HUES64 (cell line): ENCODE data around the gene NUP210L.
"Not testable (repeated sequence)": the region's sequence is repeated elsewhere in the genome, so short reads cannot be mapped to it uniquely, and the experiment has no call there.

Experiments used
- H3K27ac ChIP-seq: 2 replicates; pipeline ENCODE4 v1.7.0; 2013; ENCODE audit warnings: low read depth, low read length, inconsistent platforms
- H3K27me3 ChIP-seq: 2 replicates; pipeline ENCODE4 v1.6.1; 2013; ENCODE audit warnings: mild to moderate bottlenecking, low read length; ENCODE audit not compliant: insufficient read depth
- H3K36me3 ChIP-seq: 2 replicates; pipeline ENCODE4 v1.6.1; 2013; ENCODE audit warnings: mild to moderate bottlenecking, low read length; ENCODE audit not compliant: insufficient read depth
- H3K4me1 ChIP-seq: 2 replicates; pipeline ENCODE4 v1.6.1; 2013; ENCODE audit warnings: mild to moderate bottlenecking, low read length, moderate library complexity; ENCODE audit not compliant: insufficient read depth
- H3K4me3 ChIP-seq: 2 replicates; pipeline ENCODE4 v1.5.1; 2013; ENCODE audit warnings: mild to moderate bottlenecking, low read length, moderate library complexity
- H3K9ac ChIP-seq: 2 replicates; pipeline ENCODE4 v1.6.1; 2013; ENCODE audit warnings: mild to moderate bottlenecking, low read depth, low read length
- H3K9me3 ChIP-seq: 2 replicates; pipeline ENCODE4 v1.6.1; 2013; ENCODE audit warnings: low read depth, low read length; ENCODE audit not compliant: insufficient read depth
- WGBS: fragments of 150-250, 120-280 bp; methylation state at CpG from one replicate; pipeline ENCODE4 v1.1.7; 2013; ENCODE audit warnings: missing lambda C conversion rate; 5-methylcytosine and 5-hydroxymethylcytosine counted together

The NUP210L gene

GRCh38 chr1:154167461-154167860, 12.6 kb upstream of the NUP210L start:
- H3K9me3 ChIP-seq: no peaks in the 10 kb centered on the region
- peaks cover 98% of the 10 kb centered on the region for H3K36me3 ChIP-seq
- H3K9ac ChIP-seq: no peak overlapping the region
- H3K27me3 ChIP-seq: no peaks in the 10 kb centered on the region
- H3K4me1 ChIP-seq: no peaks in the 10 kb centered on the region
- no peak overlapping the region for H3K27ac ChIP-seq
- H3K4me3 ChIP-seq: no peak overlapping the region

- H3K27ac ChIP-seq: no peak overlapping the region
- H3K36me3 ChIP-seq: peaks cover 98% of the 10 kb centered on the region
- H3K4me1 ChIP-seq: no peaks in the 10 kb centered on the region
- no peak overlapping the region for H3K4me3 ChIP-seq
- no peaks in the 10 kb centered on the region for H3K27me3 ChIP-seq
- H3K9me3 ChIP-seq: no peaks in the 10 kb centered on the region
- 95% methylated on average over 1 of the region's 1 CpG for WGBS
- no peak overlapping the region for H3K9ac ChIP-seq
These were observed 11.3 kb upstream of the NUP210L start for GRCh38 chr1:154166207-154166606.

GRCh38 chr1:154159554-154159953, 4.7 kb upstream of the NUP210L start:
- Histone ChIP-seq H3K4me1 (peaks cover 13% of the 10 kb centered on the region), H3K36me3 (peaks cover 93% of the 10 kb centered on the region), H3K27ac (no peak overlapping the region)

GRCh38 chr1:154158307-154159125, 3.6 kb upstream of the NUP210L start:
- peaks cover 3% of the 10 kb centered on the region; the same call in 1 of the 2 replicates for H3K9me3 ChIP-seq
- no peak overlapping the region for H3K4me3 ChIP-seq
- peaks cover 83% of the 10 kb centered on the region for H3K36me3 ChIP-seq
- no peak overlapping the region for H3K27ac ChIP-seq
- H3K27me3 ChIP-seq: no peaks in the 10 kb centered on the region
- WGBS: 90% methylated on average over 8 of the region's 8 CpGs
- H3K9ac ChIP-seq: no peak overlapping the region
- peaks cover 15% of the 10 kb centered on the region for H3K4me1 ChIP-seq

More at GRCh38 chr1:154159554-154159953, 4.7 kb upstream of the NUP210L start:
- H3K4me3 ChIP-seq: no peak overlapping the region
- H3K9me3 ChIP-seq: peaks cover 3% of the 10 kb centered on the region; the same call in 1 of the 2 replicates
- no peak overlapping the region for H3K9ac ChIP-seq
- H3K27me3 ChIP-seq: no peaks in the 10 kb centered on the region

- Histone ChIP-seq H3K4me1 (peaks cover 15% of the 10 kb centered on the region), H3K27me3 (no peaks in the 10 kb centered on the region), H3K36me3 (peaks cover 75% of the 10 kb centered on the region), H3K9me3 (peaks cover 3% of the 10 kb centered on the region; the same call in 1 of the 2 replicates), H3K9ac (no peak overlapping the region), H3K4me3 (no peak overlapping the region), H3K27ac (0 out of 2 replicates have a peak overlapping the region, but pooled peaks have one; percentile 12)
- 89% methylated on average over 6 of the region's 7 CpGs for WGBS
These were observed 2.8 kb upstream of the NUP210L start for GRCh38 chr1:154157520-154158306.

- peaks cover 51% of the 10 kb centered on the region for H3K36me3 ChIP-seq
- no peak overlapping the region for H3K4me3 ChIP-seq
- H3K27me3 ChIP-seq: no peaks in the 10 kb centered on the region
- 89% methylated on average over 9 of the region's 9 CpGs for WGBS
- peaks cover 3% of the 10 kb centered on the region; the same call in 1 of the 2 replicates for H3K9me3 ChIP-seq
- H3K4me1 ChIP-seq: peaks cover 15% of the 10 kb centered on the region
- 0 out of 2 replicates have a peak overlapping the region, but pooled peaks have one; percentile 28 for H3K9ac ChIP-seq
- peak overlapping the region; percentile 73 for H3K27ac ChIP-seq
These were observed 378 bp upstream of the NUP210L start for GRCh38 chr1:154155251-154155650.

- no peaks in the 10 kb centered on the region for H3K9me3 ChIP-seq
- peaks cover 39% of the 10 kb centered on the region for H3K36me3 ChIP-seq
- H3K9ac ChIP-seq: no peak overlapping the region
- peaks cover 12% of the 10 kb centered on the region for H3K4me1 ChIP-seq
- 97% methylated on average over 6 of the region's 6 CpGs for WGBS
- H3K4me3 ChIP-seq: no peak overlapping the region
- no peaks in the 10 kb centered on the region for H3K27me3 ChIP-seq
- no peak overlapping the region; the same call in 1 of the 2 replicates for H3K27ac ChIP-seq
These were observed 820 bp downstream of the NUP210L start for GRCh38 chr1:154154053-154154452.

- Histone ChIP-seq H3K9ac (no peak overlapping the region), H3K4me1 (peaks cover 10% of the 10 kb centered on the region), H3K36me3 (peaks cover 11% of the 10 kb centered on the region), H3K27me3 (no peaks in the 10 kb centered on the region), H3K9me3 (no peaks in the 10 kb centered on the region), H3K4me3 (no peak overlapping the region), H3K27ac (no peak overlapping the region)
These were observed 3.6 kb downstream of the NUP210L start for GRCh38 chr1:154151311-154151710.

GRCh38 chr1:154148807-154149206, 6.1 kb downstream of the NUP210L start:
- H3K4me3 ChIP-seq: no peak overlapping the region
- WGBS: 91% methylated on average over 3 of the region's 3 CpGs
- no peak overlapping the region for H3K9ac ChIP-seq
- no peaks in the 10 kb centered on the region for H3K4me1 ChIP-seq
- H3K36me3 ChIP-seq: no peaks in the 10 kb centered on the region
- no peaks in the 10 kb centered on the region for H3K9me3 ChIP-seq
- H3K27ac ChIP-seq: no peak overlapping the region
- no peaks in the 10 kb centered on the region for H3K27me3 ChIP-seq

- H3K9me3 ChIP-seq, H3K4me3 ChIP-seq, H3K9ac ChIP-seq, H3K27me3 ChIP-seq, H3K36me3 ChIP-seq, H3K4me1 ChIP-seq, H3K27ac ChIP-seq: not testable (repeated sequence)
- WGBS: 93% methylated on average over 5 of the region's 5 CpGs
These were observed 7.4 kb downstream of the NUP210L start for GRCh38 chr1:154147505-154147904.

GRCh38 chr1:154145986-154146385, 8.9 kb downstream of the NUP210L start:
- no peaks in the 10 kb centered on the region for H3K4me1 ChIP-seq
- no peak overlapping the region for H3K4me3 ChIP-seq
- H3K27me3 ChIP-seq: no peaks in the 10 kb centered on the region
- H3K9ac ChIP-seq: no peak overlapping the region
- H3K9me3 ChIP-seq: no peaks in the 10 kb centered on the region
- WGBS: 80% methylated on average over 2 of the region's 2 CpGs
- H3K27ac ChIP-seq: no peak overlapping the region
- no peaks in the 10 kb centered on the region for H3K36me3 ChIP-seq
